ENCODE measurements around the gene EFEMP2.
"Not testable (repeated sequence)": the region's sequence is repeated elsewhere in the genome, so short reads cannot be mapped to it uniquely, and the experiment has no call there.

Gene EFEMP2

GRCh38 chr11:65900125-65900898 is 27.7 kb upstream of the EFEMP2 start, which contains the start of gene FOSL1:
Gene FOSL1 (minus strand): TSS chr11:65900388. CDS start chr11:65900339, 49 bp downstream.
- peak; percentile 77 to 90 for DNase-seq (ENCODE audit: low read depth in 1 of 2, low spot score in 1 of 2)

DNA sequence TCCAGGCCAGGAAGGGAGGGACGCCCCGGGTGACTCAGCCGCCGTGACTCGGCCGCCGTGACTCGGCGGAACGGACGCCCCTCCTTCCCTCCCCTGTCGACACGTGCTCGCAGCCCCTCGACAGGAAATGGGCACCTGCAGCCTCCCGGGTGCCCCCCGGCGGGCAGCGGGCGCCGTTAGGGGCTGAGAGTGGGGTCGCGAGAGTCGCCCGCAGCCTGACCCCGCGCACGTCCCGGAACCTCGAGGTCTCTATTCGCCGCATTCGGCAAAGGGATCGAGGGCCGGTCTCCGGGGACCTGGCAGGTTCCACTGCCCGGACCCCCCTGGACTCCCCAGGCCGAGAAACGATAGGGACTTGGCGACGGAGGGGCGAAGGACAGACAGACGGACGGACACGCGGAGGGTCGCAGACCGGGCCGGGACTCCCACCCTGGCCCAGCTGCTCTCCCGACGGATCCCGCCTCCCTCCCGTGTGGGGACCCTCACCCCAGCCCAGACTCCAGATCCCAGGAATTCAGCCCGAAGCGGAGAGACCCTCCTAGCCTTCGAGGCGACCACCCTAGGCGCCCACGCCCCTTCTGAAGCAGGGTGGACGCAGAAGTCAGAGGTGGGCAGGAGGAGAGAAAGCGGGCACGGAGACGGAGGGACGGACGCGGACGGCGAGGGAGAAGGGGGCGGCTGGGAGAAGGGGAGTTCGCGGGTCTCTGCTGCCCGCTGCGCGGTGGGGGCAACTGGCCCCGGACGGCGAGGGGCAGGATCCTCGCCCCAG is 26.9 kb upstream of the EFEMP2 start:
- DNase-seq (ENCODE audit: low read depth in 1 of 2, low spot score in 1 of 2), result peak in 1 of 2 donors; percentile 64

- no peak for DNase-seq (ENCODE audit: low read depth in 1 of 2, low spot score in 1 of 2)
Observed at GRCh38 chr11:65898656-65899355, 26.2 kb upstream of the EFEMP2 start.

DNA sequence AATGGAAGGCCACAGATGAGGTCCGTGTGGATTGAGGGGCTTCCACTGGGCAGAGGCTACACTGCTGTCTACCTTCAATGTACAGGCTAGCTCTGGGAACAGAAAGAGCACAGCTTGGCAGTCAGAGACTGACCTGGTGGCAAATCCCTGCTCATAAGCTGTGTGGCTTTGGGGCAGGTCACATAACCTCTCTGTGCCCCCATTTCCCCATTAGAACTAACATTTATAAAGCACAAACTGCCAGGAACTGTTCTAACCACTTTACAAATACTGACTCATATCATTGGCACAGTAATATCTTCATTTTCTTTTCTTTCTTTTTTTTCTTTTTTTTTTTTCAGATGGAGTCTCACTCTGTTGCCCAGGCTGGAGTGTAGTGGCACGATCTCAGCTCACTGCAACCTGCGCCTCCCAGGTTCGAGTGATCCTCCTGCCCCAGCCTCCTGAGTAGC is 24.4 kb upstream of the EFEMP2 start:
- no peak for DNase-seq (ENCODE audit: low read depth in 1 of 2, low spot score in 1 of 2)

DNA sequence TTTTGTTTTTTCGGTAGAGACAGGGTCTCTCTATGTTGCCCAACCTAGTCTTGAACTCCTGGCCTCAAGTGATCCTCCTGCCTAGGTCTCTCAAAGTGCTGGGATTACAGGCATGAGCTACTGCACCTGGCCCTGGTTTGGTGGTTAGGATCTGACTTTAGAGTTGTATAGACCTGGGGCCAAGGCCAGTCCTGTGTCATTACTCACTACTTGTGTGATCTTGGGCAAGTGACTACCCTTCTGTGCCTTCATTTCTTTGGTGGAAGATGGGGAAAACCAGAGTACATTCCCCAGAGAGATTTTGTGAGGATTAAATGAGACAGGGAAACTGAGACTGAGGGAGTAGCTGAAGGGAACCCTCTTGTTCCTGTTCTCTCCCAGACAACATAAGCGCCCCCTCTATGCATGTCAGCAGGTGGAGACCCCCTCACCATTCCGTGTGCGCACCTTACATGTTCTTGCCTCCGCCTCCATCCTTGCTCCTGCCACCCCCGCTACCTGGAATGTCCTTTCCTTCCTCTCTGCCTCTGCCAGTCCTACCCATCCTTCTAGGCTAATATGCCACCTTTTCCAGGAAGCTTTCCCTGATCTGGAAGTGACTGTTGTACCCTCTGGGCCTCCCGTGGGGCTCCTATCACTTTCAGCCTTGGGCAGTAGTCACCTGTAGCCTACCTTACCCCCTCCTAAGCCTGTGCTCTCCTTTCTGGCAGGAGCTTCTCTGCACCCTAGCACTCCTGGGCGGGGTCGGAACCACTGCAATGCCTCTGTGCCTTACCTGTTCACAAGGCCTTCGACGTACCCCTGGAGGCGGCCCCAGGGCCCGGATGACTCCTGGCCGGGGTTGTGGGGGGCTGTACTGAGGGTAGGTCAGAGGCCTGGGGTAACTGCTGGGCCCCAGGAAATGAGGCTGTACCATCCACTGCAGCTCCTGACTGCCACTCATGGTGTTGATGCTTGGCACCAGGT is 23.7 kb upstream of the EFEMP2 start:
- no peak for DNase-seq (ENCODE audit: low read depth in 1 of 2, low spot score in 1 of 2)

DNA sequence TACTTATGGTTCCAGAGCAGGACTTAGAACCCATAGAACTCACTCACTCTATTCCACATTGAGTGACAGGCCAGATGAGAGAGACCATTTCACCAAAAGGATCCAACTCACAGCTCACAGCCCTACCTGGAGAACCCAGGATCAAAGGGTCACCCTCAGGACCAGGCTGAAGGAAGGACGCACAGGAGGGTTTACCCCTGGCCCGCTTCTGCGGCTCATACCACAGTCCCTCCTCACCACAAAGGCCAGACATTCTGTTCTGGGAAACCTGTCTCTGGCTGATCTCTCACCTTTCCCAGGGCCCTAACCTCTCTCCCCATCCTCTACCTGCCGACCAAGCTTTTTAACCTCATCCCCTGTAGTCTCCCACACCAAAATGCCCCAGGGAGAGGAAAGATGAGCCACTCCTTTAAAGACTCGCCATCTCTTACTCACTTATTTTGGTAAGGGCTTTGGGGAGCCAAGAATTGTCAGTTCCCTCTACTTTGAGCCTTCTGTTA is 22.9 kb upstream of the EFEMP2 start:
- no peak for DNase-seq (ENCODE audit: low read depth in 1 of 2, low spot score in 1 of 2)

DNA sequence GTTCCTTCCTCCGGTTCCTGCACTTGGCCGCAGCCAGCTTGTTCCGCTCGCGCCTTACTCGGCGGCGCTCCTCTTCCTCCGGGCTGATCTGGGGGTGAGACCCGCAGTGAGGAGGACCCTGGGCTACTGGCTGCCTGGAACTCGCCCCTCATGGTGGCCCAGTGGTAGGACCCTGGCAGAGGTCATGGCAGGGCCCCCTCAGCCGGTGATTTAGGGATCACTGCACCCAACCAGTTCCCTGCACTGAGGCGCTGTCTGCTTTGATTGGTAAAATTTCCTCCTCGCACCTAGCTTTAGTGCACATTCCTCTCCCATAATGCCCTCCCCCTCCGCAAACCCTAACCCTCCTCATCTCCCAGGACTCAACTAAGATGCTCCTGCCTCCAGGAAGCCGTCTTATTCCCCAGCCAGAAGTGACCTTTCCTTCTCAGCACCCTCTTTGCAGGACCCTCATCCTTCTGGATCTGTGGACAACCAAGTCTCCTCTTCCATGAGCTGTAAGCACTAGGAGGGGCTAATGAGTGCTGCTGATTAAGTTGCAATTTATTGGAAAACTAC is 21.5 kb upstream of the EFEMP2 start:
- DNase-seq (ENCODE audit: low read depth in 1 of 2, low spot score in 1 of 2), result no peak

GRCh38 chr11:65892661-65893317 is 20.2 kb upstream of the EFEMP2 start:
- DNase-seq (ENCODE audit: low read depth in 1 of 2, low spot score in 1 of 2), result no peak

DNA sequence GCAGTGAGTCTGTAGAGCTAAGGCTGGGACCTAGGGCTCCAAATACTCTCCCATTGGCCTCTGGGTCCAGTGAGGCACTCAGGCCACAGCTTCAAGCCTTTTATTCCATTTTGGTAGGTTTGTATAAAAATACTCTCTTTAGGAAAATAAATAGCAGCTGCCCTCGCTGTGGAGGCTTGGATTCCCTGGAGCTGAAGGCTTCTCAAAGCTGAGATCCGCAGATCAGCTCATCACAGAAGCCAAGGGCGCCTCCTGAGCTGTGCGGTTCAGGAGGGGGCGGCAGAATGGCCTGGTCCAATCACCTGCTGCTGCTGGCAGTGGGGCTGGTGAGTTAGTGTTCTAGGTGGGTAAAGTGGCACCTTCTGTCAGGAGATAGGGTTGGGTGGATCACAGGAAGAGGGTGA is 19.5 kb upstream of the EFEMP2 start:
- not testable (repeated sequence) for DNase-seq (ENCODE audit: low read depth in 1 of 2, low spot score in 1 of 2)

GRCh38 chr11:65891219-65892136 is 18.9 kb upstream of the EFEMP2 start:
- no peak for DNase-seq (ENCODE audit: low read depth in 1 of 2, low spot score in 1 of 2)

GRCh38 chr11:65890324-65891218 is 18.0 kb upstream of the EFEMP2 start, which contains the start of gene CCDC85B:
Gene CCDC85B (plus strand): TSS chr11:65890673. CDS start chr11:65890784, 111 bp downstream.
- peak; percentile 94 to 97 for DNase-seq (ENCODE audit: low read depth in 1 of 2, low spot score in 1 of 2)

DNA sequence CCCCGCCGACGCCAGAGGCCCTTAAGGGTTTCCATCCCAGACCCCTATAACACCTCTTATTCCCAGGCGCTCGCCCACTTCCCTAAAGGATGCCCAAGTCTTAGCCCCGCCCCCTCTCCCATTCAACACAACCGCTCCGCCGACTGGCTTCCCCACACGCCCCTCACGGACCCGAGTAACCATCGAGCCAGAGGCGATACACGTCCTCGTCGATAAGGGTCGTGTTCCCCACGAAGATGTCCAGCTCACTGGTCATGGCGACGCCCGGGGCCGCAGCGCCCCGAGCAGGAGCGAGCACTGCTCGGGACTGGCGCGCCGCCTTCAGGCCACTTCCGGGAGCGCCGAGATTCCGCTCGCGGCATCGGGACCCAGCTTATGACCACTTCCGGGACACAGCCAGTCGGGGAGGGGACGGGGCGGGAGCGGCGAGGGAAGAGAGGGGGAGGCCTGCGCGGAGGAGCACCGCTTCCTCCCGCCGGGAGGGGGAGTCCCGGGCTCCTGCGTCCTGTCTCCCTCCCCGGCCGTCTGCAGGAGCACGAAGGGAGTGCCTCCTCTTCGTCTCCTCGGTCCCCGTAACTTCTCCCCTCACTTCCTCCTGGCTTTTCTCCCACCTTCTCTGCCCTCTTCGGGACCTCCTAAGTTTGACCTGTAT is 15.7 kb upstream of the EFEMP2 start, which contains the start of gene FIBP:
FIBP (minus strand) TSS at position 309 of the 652 bp plus-strand sequence; CDS start at position 256, 53 bp downstream.
- DNase-seq (ENCODE audit: low read depth in 1 of 2, low spot score in 1 of 2), result peak; percentile 92 to 93

DNA sequence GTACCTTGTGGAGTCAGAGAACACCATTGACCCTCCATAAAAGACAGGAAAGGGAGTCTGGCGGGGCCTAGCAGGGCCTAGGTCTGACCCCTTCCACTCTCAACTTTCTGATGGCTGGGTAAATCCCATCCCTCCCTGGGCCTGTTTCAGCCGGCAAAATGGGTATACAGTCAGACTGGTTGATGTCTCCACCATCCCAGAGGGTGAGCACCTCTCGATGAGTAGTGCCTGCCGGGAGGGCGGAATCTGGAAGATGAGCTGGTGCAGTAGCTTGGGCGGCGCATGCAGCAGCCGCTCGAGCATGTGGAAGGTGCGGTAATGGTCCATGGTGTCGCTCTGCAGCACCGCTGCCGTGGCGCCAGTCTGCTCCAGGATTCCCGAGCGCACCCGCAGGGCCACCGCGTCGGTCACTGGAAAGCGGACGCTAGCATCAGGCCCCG is 15.1 kb upstream of the EFEMP2 start:
- no peak for DNase-seq (ENCODE audit: low read depth in 1 of 2, low spot score in 1 of 2)

DNA sequence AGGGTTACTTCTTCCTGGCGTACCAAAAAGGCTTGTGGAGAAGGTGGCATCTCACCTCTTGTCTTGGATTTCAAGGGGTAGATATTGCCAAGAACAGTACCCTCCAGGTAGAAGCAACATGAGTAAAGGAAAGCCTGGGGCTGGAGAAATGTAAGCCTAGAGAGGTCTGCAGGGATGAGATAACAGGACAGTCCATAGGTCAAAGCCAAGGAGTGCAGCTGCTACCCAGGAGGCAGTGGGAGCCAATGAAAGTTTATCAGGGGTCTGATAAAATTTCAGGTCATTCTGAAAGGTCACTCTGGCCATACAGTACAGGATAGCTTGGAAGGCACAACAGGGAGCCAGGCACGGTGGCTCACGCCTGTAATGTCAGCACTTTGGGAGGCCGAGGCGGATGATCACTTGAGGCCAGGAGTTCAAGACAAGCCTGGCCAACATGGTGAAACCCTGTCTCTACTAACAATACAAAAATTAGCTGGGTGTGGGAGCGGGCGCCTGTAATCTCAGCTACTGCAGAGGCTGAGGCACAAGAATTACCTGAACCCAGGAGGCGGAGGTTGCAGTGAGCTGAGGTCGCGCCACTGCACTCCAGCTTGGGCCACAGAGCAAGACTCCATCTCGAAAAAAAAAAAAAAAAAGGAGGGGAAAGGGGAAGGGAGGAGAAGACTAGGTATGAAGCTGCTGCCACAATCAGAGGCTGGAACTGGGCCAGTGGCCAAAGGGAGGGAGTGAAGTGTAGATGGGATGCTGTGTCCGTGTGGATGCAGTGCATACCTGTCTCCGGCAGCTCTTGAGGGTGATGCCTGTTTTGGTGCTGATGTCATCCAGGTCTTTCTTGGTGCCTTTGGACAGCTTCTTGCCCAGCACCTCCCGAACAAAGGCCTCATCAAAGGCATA is 14.5 kb upstream of the EFEMP2 start:
- DNase-seq (ENCODE audit: low read depth in 1 of 2, low spot score in 1 of 2), result no peak

- no peak for DNase-seq (ENCODE audit: low read depth in 1 of 2, low spot score in 1 of 2)
Observed at GRCh38 chr11:65885808-65886536, 13.4 kb upstream of the EFEMP2 start.

Measured in activated T-helper 1 cell treated with anti-CD3 and anti-CD28 coated beads, Interleukin-2, amount 50 U/mL, for 16 hours (primary cell).